Testis (tissue), 3 donors: ENCODE measurements around the gene PTPRG. TPM values are rescaled to one million over a fixed set of nuclear protein-coding genes. Genes with fewer than 3 reads are reported as not detected.

Source experiments
- DNase-seq: peaks from one replicate; pipeline ENCODE4 v3.0.0-alpha.2; 2019
- H3K27ac ChIP-seq, 2 donors: fragments of 200-600 bp; sonication (generic); one replicate each; pipeline ENCODE4 v1.5.1; 2019
- H3K27me3 ChIP-seq: fragments of 200-600 bp; sonication (generic); one replicate; pipeline ENCODE4 v1.5.1; 2019
- H3K36me3 ChIP-seq: fragments of 200-600 bp; sonication (generic); one replicate; pipeline ENCODE4 v1.5.1; 2017; ENCODE audit warnings: low read depth; ENCODE audit errors: missing control alignments
- H3K4me1 ChIP-seq: fragments of 200-600 bp; sonication (generic); one replicate; pipeline ENCODE4 v1.5.1; 2019
- H3K4me3 ChIP-seq, 2 donors: fragments of 200-600 bp; sonication (generic); one replicate each; pipeline ENCODE4 v1.5.1; 2017 to 2019
- H3K9me3 ChIP-seq: fragments of 200-600 bp; sonication (generic); one replicate; pipeline ENCODE4 v1.5.1; 2017
- POLR2A ChIP-seq: fragments of 450-650 bp; IDR thresholded peaks from one replicate; pipeline ENCODE4 v1.6.1; 2017; ENCODE audit warnings: antibody characterized with exemption, mild to moderate bottlenecking, moderate library complexity
- WGBS, 2 donors: methylation state at CpG; one replicate each; pipeline ENCODE4 v1.1.5; 2018; 5-methylcytosine and 5-hydroxymethylcytosine counted together
- intact Hi-C: fragments of 100-400 bp; cut with DNase I; formaldehyde crosslinking; loops from one replicate; pipeline ENCODE4 v1.15.1; 2023; ENCODE audit warnings: low total_unique reads
- polyA plus RNA-seq: library from polyadenylated mRNA; stranded (reverse); fragments of 350-450 nt; fragmentation: Illumina TruSeq; extraction: RNeasy Lipid Tissue Mini Kit (QIAGEN cat#74804); gene quantifications from one replicate; pipeline ENCODE4 v1.2.3, GENCODE V29; 2014; ENCODE audit warnings: low read depth, low replicate concordance; ENCODE audit not compliant: insufficient read depth
- total RNA-seq, 2 donors: library from RNA; depleted of rRNA; stranded (reverse); fragments of >200 nt; gene quantifications; one replicate each; pipeline ENCODE4 v1.2.3, GENCODE V29; 2016
- TF ChIP-seq, protein P1 (sequence below), 3 experiments: fragments of 450-650 bp in 2 of 3; fragments of 200-600 bp in 1 of 3; sonication (generic) in 1 of 3; IDR thresholded peaks; one replicate each; pipeline ENCODE4 v1.5.1; 2016 to 2019; ENCODE audit warnings: antibody characterized with exemption in 3 of 3, mild to moderate bottlenecking in 2 of 3, moderate library complexity in 1 of 3

Gene PTPRG
- total and polyA plus RNA-seq, 3 donors from 2014 or later: 26.3 to 107 (median 75.4) TPM

DNA sequence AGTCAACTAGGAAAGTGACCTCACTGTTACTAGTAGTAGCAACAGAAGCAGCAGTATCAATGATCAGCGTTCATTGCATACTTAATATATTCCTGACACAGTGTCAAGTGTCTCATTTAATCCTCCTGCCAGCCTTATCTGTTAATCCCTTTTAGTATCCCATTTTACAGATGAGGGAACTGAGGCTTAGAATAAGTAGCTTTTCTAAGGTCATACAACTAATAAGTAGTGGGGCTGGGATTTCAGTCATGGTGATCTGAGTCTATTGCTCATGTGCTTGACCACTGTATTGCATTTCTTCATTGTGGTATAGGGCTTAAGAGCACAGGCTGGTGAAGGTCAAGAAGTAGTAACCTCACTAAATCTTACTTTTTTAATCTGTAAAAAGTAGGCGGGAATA lies 233.6 kb downstream of the PTPRG start:
- no peak overlapping the region for H3K4me3 ChIP-seq
- DNase-seq: no peak
- H3K27ac ChIP-seq: no peak overlapping the region
- whole genome bisulfite sequencing, 2 donors: 46 to 61% methylated on average over 2 of the region's 2 CpGs
- peaks cover 7% of the 10 kb centered on the region for H3K4me1 ChIP-seq
- no peaks in the 10 kb centered on the region for H3K36me3 ChIP-seq
- no peak for TF ChIP-seq POLR2A
- TF ChIP-seq, protein P1, sequence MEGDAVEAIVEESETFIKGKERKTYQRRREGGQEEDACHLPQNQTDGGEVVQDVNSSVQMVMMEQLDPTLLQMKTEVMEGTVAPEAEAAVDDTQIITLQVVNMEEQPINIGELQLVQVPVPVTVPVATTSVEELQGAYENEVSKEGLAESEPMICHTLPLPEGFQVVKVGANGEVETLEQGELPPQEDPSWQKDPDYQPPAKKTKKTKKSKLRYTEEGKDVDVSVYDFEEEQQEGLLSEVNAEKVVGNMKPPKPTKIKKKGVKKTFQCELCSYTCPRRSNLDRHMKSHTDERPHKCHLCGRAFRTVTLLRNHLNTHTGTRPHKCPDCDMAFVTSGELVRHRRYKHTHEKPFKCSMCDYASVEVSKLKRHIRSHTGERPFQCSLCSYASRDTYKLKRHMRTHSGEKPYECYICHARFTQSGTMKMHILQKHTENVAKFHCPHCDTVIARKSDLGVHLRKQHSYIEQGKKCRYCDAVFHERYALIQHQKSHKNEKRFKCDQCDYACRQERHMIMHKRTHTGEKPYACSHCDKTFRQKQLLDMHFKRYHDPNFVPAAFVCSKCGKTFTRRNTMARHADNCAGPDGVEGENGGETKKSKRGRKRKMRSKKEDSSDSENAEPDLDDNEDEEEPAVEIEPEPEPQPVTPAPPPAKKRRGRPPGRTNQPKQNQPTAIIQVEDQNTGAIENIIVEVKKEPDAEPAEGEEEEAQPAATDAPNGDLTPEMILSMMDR (IDR thresholded peaks at IDR 0.05): no peak
- intact Hi-C loops: no loop called here
- H3K9me3 ChIP-seq: no peaks in the 10 kb centered on the region
- no peaks in the 10 kb centered on the region for H3K27me3 ChIP-seq

- H3K36me3 ChIP-seq: no peaks in the 10 kb centered on the region
These were observed 234.8 kb downstream of the PTPRG start for GRCh38 chr3:61796088-61796680.

GRCh38 chr3:61796911-61797310 lies 235.5 kb downstream of the PTPRG start:
- H3K27ac ChIP-seq: no peak overlapping the region
- WGBS, 2 donors: 79 to 84% methylated on average over 6 of the region's 6 CpGs
- no peak overlapping the region for H3K4me3 ChIP-seq
- H3K36me3 ChIP-seq: no peaks in the 10 kb centered on the region
- H3K9me3 ChIP-seq: no peaks in the 10 kb centered on the region
- no peaks in the 10 kb centered on the region for H3K27me3 ChIP-seq
- DNase-seq: no peak
- TF ChIP-seq POLR2A: no peak
- TF ChIP-seq, protein P1 (IDR thresholded peaks at IDR 0.05): no peak
- no peaks in the 10 kb centered on the region for H3K4me1 ChIP-seq
- intact Hi-C loops: no loop called here

More at GRCh38 chr3:61796088-61796680, 234.8 kb downstream of the PTPRG start:
- Histone ChIP-seq H3K27ac (no peak overlapping the region), H3K4me1 (no peaks in the 10 kb centered on the region), H3K4me3 (no peak overlapping the region), H3K27me3 (no peaks in the 10 kb centered on the region), H3K9me3 (no peaks in the 10 kb centered on the region)
- WGBS, 2 donors: 76 to 89% methylated on average over 6 of the region's 6 CpGs
- DNase-seq: peak; percentile 26
- TF ChIP-seq POLR2A: no peak
- TF ChIP-seq, protein P1 (IDR thresholded peaks at IDR 0.05): no peak
- intact Hi-C loops: no loop called here

DNA sequence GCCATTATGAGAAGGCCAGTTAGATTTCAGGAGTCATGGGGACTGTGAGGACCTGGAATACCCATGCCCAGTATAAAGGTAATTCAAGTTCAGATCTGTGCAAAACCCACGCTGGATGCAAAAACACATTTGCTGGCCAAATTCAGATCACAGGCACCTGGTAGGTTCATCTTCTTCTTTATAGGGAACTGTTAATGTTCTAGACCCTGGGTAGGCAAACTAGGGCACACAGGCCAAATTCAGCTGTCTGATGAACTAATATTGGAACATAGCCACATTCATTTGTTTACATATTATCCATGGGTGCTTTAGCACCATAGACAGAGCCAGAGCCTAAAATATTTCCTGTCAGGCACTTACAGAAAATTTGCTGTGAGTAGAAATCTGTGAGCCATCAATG lies 241.4 kb downstream of the PTPRG start:
- Histone ChIP-seq H3K9me3 (no peaks in the 10 kb centered on the region), H3K36me3 (no peaks in the 10 kb centered on the region), H3K27me3 (no peaks in the 10 kb centered on the region), H3K4me1 (peaks cover 26% of the 10 kb centered on the region), H3K27ac (no peak overlapping the region), H3K4me3 (no peak overlapping the region)
- no peak for TF ChIP-seq POLR2A
- TF ChIP-seq, protein P1 (IDR thresholded peaks at IDR 0.05): no peak
- intact Hi-C loops: no loop called here
- no peak for DNase-seq
- 93 to 100% methylated on average over 1 of the region's 1 CpG for WGBS, 2 donors

- peaks cover 37% of the 10 kb centered on the region for H3K4me1 ChIP-seq
- H3K27ac ChIP-seq: peak overlapping the region; percentile 62 to 71
- no peaks in the 10 kb centered on the region for H3K9me3 ChIP-seq
- no peaks in the 10 kb centered on the region for H3K36me3 ChIP-seq
- 67 to 77% methylated on average over 1 of the region's 1 CpG for WGBS, 2 donors
- intact Hi-C loops: no loop called here
- no peak overlapping the region for H3K4me3 ChIP-seq
- TF ChIP-seq, protein P1 (IDR thresholded peaks at IDR 0.05): no peak
- no peak for TF ChIP-seq POLR2A
- DNase-seq: no peak
- no peaks in the 10 kb centered on the region for H3K27me3 ChIP-seq
These were observed 242.6 kb downstream of the PTPRG start for GRCh38 chr3:61803983-61804382.
